HEK293 (cell line): ENCODE results near the gene DAPK2.

Source experiments
- CTCF ChIA-PET: fragments of 350-600 bp; formaldehyde crosslinking; extraction: SDS; loops from one replicate; lab custom pipeline; 2021; ENCODE audit warnings: antibody characterized with exemption; lab: Yijun Ruan, JAX
- POLR2A ChIA-PET: fragments of 300-600 bp; formaldehyde crosslinking; extraction: SDS; loops from one replicate; lab custom pipeline; 2020; ENCODE audit warnings: antibody characterized with exemption, inconsistent platforms; lab: Yijun Ruan, JAX
- H3K27ac ChIP-seq: fragments of 200-500 bp; sonication (Bioruptor generic); 2 replicates; pipeline ENCODE4 v1.5.1; 2014; ENCODE audit warnings: low read depth, low read length, control low read depth, inconsistent platforms; ENCODE audit errors: extremely low read depth
- H3K36me3 ChIP-seq, 2 experiments: fragments of 200-500 bp in 1 of 2; sonication (Bioruptor generic) in 1 of 2; 1 replicate in 1 of 2; 2 replicates in 1 of 2; pipeline ENCODE4 v1.5.1; 2014 to 2017; ENCODE audit warnings: inconsistent platforms in 2 of 2, low read length in 2 of 2; ENCODE audit not compliant: control insufficient read depth in 2 of 2, insufficient read depth in 1 of 2
- H3K4me1 ChIP-seq: fragments of 200-500 bp; sonication (Bioruptor generic); 2 replicates; pipeline ENCODE4 v1.5.1; 2014; ENCODE audit warnings: mild to moderate bottlenecking, low read length, inconsistent platforms; ENCODE audit not compliant: control insufficient read depth, insufficient read depth
- H3K4me3 ChIP-seq: 2 replicates; pipeline ENCODE4 v1.5.1; 2011; ENCODE audit warnings: low read depth, mild to moderate bottlenecking, control low read depth, low read length, moderate library complexity
- H3K9me3 ChIP-seq: fragments of 200-500 bp; sonication (Bioruptor generic); 2 replicates; pipeline ENCODE4 v1.5.1; 2014; ENCODE audit warnings: low read depth, low read length, inconsistent platforms; ENCODE audit not compliant: control insufficient read depth, insufficient read depth
- BCL11B ChIP-seq: fragments of 450-650 bp; formaldehyde crosslinking; IDR thresholded peaks from 2 replicates; pipeline ENCODE4 v1.5.1; 2016; ENCODE audit warnings: low read depth, missing biosample characterization, missing genetic modification characterization
- GFI1B ChIP-seq: fragments of 450-650 bp; formaldehyde crosslinking; IDR thresholded peaks from 2 replicates; pipeline ENCODE4 v1.5.1; 2016; ENCODE audit warnings: missing biosample characterization, missing genetic modification characterization
- KLF16 ChIP-seq: fragments of 450-650 bp; formaldehyde crosslinking; IDR thresholded peaks from 2 replicates; pipeline ENCODE4 v1.5.1; 2017; ENCODE audit warnings: missing biosample characterization, missing genetic modification characterization
- SCRT2 ChIP-seq: fragments of 450-650 bp; formaldehyde crosslinking; IDR thresholded peaks from 2 replicates; pipeline ENCODE4 v1.5.1; 2016; ENCODE audit warnings: missing biosample characterization, missing genetic modification characterization
- YY1 ChIP-seq: fragments of 450-650 bp; formaldehyde crosslinking; IDR thresholded peaks from 2 replicates; pipeline ENCODE4 v1.5.1; 2018; ENCODE audit warnings: missing biosample characterization, missing genetic modification characterization
- ZFP37 ChIP-seq: fragments of 450-650 bp; formaldehyde crosslinking; IDR thresholded peaks from 2 replicates; pipeline ENCODE4 v1.5.1; 2016; ENCODE audit warnings: missing biosample characterization, missing genetic modification characterization
- ZNF133 ChIP-seq: fragments of 450-650 bp; formaldehyde crosslinking; IDR thresholded peaks from 2 replicates; pipeline ENCODE4 v1.5.1; 2016; ENCODE audit warnings: missing biosample characterization, missing genetic modification characterization
- ZNF202 ChIP-seq: fragments of 450-650 bp; formaldehyde crosslinking; IDR thresholded peaks from 2 replicates; pipeline ENCODE4 v1.5.1; 2016; ENCODE audit warnings: missing biosample characterization, missing genetic modification characterization, borderline replicate concordance
- ZNF398 ChIP-seq: fragments of 450-650 bp; formaldehyde crosslinking; IDR thresholded peaks from 2 replicates; pipeline ENCODE4 v1.5.1; 2017; ENCODE audit warnings: missing biosample characterization, missing genetic modification characterization
- ZNF416 ChIP-seq: fragments of 450-650 bp; formaldehyde crosslinking; IDR thresholded peaks from 2 replicates; pipeline ENCODE4 v1.5.1; 2016; ENCODE audit warnings: missing biosample characterization, missing genetic modification characterization
- ZNF433 ChIP-seq: fragments of 450-650 bp; formaldehyde crosslinking; IDR thresholded peaks from 2 replicates; pipeline ENCODE4 v1.5.1; 2016; ENCODE audit warnings: missing biosample characterization, missing genetic modification characterization, low read depth
- ZNF449 ChIP-seq: fragments of 450-650 bp; formaldehyde crosslinking; IDR thresholded peaks from 2 replicates; pipeline ENCODE4 v1.5.1; 2017; ENCODE audit warnings: missing biosample characterization, mild to moderate bottlenecking, missing genetic modification characterization, moderate library complexity
- ZNF488 ChIP-seq: fragments of 450-650 bp; formaldehyde crosslinking; IDR thresholded peaks from 2 replicates; pipeline ENCODE4 v1.5.1; 2016; ENCODE audit warnings: missing biosample characterization, missing genetic modification characterization
- ZNF518A ChIP-seq: fragments of 450-650 bp; formaldehyde crosslinking; conservative IDR thresholded peaks from 2 replicates; pipeline ENCODE4 v1.5.1; 2016; ENCODE audit warnings: low read depth, missing biosample characterization, missing genetic modification characterization
- ZNF596 ChIP-seq: fragments of 450-650 bp; IDR thresholded peaks from 2 replicates; pipeline ENCODE4 v1.5.0; 2018; ENCODE audit warnings: missing biosample characterization, mild to moderate bottlenecking, missing genetic modification characterization, moderate library complexity
- ZNF600 ChIP-seq: fragments of 450-650 bp; formaldehyde crosslinking; IDR thresholded peaks from 2 replicates; pipeline ENCODE4 v1.5.1; 2016; ENCODE audit warnings: missing biosample characterization, missing genetic modification characterization
- ZNF654 ChIP-seq: fragments of 450-650 bp; formaldehyde crosslinking; IDR thresholded peaks from 2 replicates; pipeline ENCODE4 v1.5.1; 2016; ENCODE audit warnings: low read depth, missing biosample characterization, missing genetic modification characterization
- ZNF664 ChIP-seq: fragments of 450-650 bp; formaldehyde crosslinking; IDR thresholded peaks from 2 replicates; pipeline ENCODE4 v1.5.1; 2016; ENCODE audit warnings: missing biosample characterization, missing genetic modification characterization
- ZNF692 ChIP-seq: fragments of 450-650 bp; formaldehyde crosslinking; IDR thresholded peaks from 2 replicates; pipeline ENCODE4 v1.5.1; 2016; ENCODE audit warnings: missing biosample characterization, missing genetic modification characterization
- ZNF768 ChIP-seq: fragments of 450-650 bp; formaldehyde crosslinking; IDR thresholded peaks from 2 replicates; pipeline ENCODE4 v1.5.1; 2018; ENCODE audit warnings: missing biosample characterization, mild to moderate bottlenecking, missing genetic modification characterization
- ZNF830 ChIP-seq: fragments of 450-650 bp; IDR thresholded peaks from 2 replicates; pipeline ENCODE4 v1.5.0; 2018; ENCODE audit warnings: missing biosample characterization, missing genetic modification characterization, low read depth, mild to moderate bottlenecking, moderate library complexity
- ZXDB ChIP-seq: fragments of 450-650 bp; formaldehyde crosslinking; IDR thresholded peaks from 2 replicates; pipeline ENCODE4 v1.5.1; 2016; ENCODE audit warnings: missing biosample characterization, missing genetic modification characterization

Gene DAPK2

GRCh38 chr15:63977119-63977518 lies 69.2 kb downstream of the DAPK2 start:
- Histone ChIP-seq H3K9me3 (no peaks in the 10 kb centered on the region), H3K36me3 (no peaks in the 10 kb centered on the region), H3K4me1 (no peaks in the 10 kb centered on the region), H3K27ac (no peak overlapping the region), H3K4me3 (no peak overlapping the region)
- ChIA-PET POLR2A (no interaction called here), CTCF (interaction anchor here (0.7 kb wide), 1 partner anchor 180 kb away, joined by 4 read pairs; no protein-coding TSS in a partner anchor)
- TF ChIP-seq ZFP37 (tag by site-specific recombination), result no peak
- no peak for TF ChIP-seq BCL11B
- no peak for TF ChIP-seq ZXDB (tag by site-specific recombination)
- no peak for TF ChIP-seq ZNF433 (tag by site-specific recombination)
- TF ChIP-seq SCRT2 (tag by site-specific recombination), result no peak
- TF ChIP-seq KLF16 (tag by site-specific recombination), result no peak
- no peak for TF ChIP-seq ZNF202
- TF ChIP-seq GFI1B, result no peak
- TF ChIP-seq ZNF398 (tag by site-specific recombination), result no peak
- TF ChIP-seq ZNF768 (tag by site-specific recombination), result no peak
- no peak for TF ChIP-seq ZNF449
- TF ChIP-seq ZNF518A (tag by site-specific recombination), result no peak
- no peak for TF ChIP-seq ZNF596 (tag by site-specific recombination)
- no peak for TF ChIP-seq ZNF692 (tag by site-specific recombination)
- TF ChIP-seq YY1, result no peak
- TF ChIP-seq ZNF600 (tag by site-specific recombination), result no peak
- TF ChIP-seq ZNF830 (tag by site-specific recombination), result no peak

GRCh38 chr15:63974021-63974420 lies 72.3 kb downstream of the DAPK2 start:
- no peak overlapping the region for H3K27ac ChIP-seq
- POLR2A ChIA-PET, result no interaction called here
- no peak overlapping the region for H3K4me3 ChIP-seq
- TF ChIP-seq ZNF133, result no peak
- TF ChIP-seq ZNF488 (tag by site-specific recombination), result no peak
- no peak for TF ChIP-seq ZNF654
- TF ChIP-seq ZNF768 (tag by site-specific recombination), result no peak
- TF ChIP-seq ZNF664 (tag by site-specific recombination), result no peak
- TF ChIP-seq ZNF416 (tag by site-specific recombination), result no peak
- no peaks in the 10 kb centered on the region for H3K4me1 ChIP-seq
- CTCF ChIA-PET, result interaction anchor here (0.6 kb wide), 1 partner anchor 410 kb away, joined by 3 read pairs; no protein-coding TSS in a partner anchor
- H3K9me3 ChIP-seq, result no peaks in the 10 kb centered on the region
- no peaks in the 10 kb centered on the region for H3K36me3 ChIP-seq
